HG03558 (cell line): ENCODE data around the gene PRDX6.
A peak's percentile ranks its signal among the peaks of the same experiment; 100 is the strongest.
"Not testable (repeated sequence)": the region's sequence is repeated elsewhere in the genome, so short reads cannot be mapped to it uniquely, and the experiment has no call there.

Experiments used
- ATAC-seq: cut with Tn5 transposase; IDR thresholded peaks from one replicate; pipeline ENCODE4 v1.9.1; 2021; ENCODE audit warnings: moderate number of reproducible peaks; ENCODE audit not compliant: unreplicated experiment; ENCODE audit errors: extremely low read depth

The PRDX6 gene

DNA sequence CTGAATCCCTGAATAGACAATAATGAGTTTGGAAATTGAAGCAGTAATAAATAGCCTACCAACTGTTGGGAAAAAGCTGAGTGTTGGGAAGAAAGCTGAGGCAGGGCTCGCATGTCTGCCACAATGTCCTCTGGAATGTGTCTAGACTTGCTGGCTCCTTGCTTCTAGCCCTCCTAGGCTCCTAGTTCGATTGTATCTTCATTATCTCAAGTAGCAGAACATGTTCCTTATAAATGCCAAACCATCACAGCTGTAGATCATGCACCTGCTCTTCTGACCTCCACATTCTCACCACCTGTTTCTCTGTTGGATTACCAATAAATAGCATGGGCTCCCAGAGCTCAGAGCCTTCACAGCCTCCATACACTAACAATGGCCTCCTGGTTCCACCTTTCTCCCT lies 12.9 kb upstream of the PRDX6 start:
- not testable (repeated sequence) for ATAC-seq

DNA sequence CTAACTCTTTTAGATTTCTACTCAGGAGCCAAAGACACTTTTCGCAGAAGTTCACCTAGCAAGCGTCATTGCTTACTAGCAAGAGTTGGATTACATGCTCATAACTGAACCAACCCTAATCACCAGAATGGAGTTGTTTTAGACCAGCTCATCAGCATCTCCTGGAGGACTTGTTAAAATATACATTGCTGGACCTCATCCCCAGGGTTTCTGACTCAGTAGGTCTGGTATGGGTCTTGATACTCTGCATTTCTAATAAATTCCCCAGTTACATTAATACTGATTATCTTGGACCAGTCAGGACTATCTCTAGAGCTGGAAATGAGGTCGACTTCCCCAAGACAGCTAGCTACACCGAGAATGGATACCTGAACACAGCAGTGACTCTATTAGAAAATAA lies 9.7 kb upstream of the PRDX6 start:
- ATAC-seq = no peak

DNA sequence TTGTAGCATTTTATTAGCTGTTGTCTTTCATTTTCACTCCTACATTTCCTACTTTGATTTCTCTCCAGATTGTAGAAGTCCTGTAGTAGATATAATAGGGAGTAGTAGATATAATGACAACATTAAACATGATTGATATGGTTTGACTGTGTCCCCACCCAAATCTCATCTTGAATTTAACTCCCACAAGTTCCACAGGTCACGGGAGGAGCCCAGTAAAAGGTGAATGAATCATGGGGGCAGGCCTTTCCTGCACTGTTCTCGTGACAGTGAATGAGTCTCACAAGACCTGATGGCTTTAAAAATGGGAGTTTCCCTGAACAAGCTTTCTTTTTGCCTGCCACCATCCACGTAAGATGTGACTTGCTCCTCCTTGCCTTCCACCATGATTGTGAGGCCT lies 7.5 kb upstream of the PRDX6 start:
- ATAC-seq = no peak

- no peak for ATAC-seq
Measured at GRCh38 chr1:173470608-173471007, 6.5 kb upstream of the PRDX6 start.

DNA sequence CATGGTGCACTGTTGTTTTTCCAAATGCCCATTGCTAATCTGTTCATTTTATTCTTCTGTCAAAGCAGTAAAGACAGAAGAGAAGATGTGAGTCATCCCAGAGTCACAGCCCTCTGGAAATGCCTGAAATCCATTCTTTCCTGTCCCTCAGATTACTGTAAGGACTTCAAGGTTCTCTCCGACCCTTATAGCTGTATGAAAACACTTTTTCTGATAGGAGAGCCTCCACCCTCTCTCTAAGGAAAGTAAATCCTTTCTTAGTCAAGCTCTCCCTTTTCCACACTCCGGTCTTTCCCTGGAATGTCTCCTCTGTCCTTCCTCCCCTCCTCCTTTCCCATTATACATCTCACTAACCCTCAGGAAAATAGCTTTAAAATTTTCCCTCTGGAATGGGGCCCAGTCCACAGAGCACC lies 3.5 kb upstream of the PRDX6 start:
- ATAC-seq = no peak

- no peak for ATAC-seq
Measured at GRCh38 chr1:173474097-173474779, 2.9 kb upstream of the PRDX6 start.

DNA sequence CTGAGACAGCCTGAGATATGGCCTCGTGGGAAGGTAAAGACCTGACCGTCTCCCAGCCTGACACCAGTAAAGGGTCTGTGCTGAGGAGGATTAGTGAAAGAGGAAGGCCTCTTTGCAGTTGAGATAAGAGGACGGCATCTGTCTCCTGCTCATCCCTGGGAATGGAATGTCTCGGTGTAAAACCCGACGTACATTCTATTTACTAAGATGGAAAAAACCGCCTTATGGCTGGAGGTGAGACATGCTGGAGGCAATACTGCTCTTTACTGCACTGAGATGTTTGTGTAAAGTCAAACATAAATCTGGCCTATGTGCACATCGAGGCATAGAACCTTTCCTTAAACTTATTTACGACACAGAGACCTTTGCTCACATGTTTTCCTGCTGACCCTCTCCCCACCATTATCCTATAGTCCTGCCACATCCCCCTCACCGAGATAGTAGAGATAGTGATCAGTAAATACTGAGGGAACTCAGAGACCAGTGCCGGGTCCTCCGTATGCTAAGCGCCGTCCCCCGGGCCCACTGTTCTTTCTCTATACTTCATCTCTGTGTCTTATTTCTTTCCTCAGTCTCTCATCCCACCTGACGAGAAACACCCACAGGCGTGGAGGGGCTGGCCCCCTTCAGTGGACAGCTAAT lies 2.2 kb upstream of the PRDX6 start:
- ATAC-seq = not testable (repeated sequence)

- no peak for ATAC-seq
Measured at GRCh38 chr1:173475564-173476196, 1.5 kb upstream of the PRDX6 start.

DNA sequence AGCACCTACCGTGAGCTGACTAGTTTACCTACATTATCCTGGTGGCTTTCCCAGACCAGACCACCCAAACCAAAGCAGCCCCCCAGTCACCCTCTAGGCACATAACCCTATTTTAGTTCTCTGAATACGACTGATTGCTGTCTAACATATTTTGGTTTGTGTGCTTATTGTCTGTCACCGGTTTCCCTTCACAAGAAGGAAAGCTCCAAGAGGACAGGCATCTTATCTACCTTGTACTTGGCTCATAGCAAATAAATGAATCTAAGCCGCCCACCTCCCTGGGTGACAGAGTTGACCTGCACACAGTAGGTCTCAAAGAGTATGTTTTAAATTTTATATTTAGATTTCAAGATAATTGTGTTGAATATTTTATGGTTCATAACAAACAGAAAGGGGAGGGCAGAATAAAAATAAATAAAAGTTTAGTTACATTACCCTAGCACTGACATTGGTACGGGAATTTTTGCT lies 904 bp upstream of the PRDX6 start:
- ATAC-seq = no peak

- ATAC-seq = peak; percentile 81
Measured at GRCh38 chr1:173476665-173477285, 360 bp upstream of the PRDX6 start.

- ATAC-seq = no peak
Measured at GRCh38 chr1:173478094-173478674, 1.0 kb downstream of the PRDX6 start.

- no peak for ATAC-seq
Measured at GRCh38 chr1:173479649-173480048, 2.5 kb downstream of the PRDX6 start.

- ATAC-seq = no peak
Measured at GRCh38 chr1:173481195-173481772, 4.1 kb downstream of the PRDX6 start.

DNA sequence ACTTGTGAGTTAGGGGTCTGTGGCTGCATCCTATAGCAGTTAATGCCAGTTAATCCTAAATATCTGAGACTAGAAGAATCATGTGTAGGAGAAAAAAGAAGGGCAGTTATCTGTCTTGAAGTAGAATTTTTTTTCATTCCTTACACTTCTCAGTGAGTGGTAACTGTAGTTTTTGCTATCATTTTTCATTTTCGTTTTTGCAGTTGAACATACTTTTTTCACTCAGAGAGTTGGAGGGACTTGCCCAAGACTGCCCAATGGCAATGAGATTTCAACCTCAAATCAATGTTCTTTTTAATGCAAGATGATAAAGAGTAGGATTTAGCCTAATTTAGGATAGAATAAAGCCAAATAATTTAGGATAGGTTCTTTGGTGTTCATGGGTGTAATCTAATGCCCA lies 5.5 kb downstream of the PRDX6 start:
- no peak for ATAC-seq

DNA sequence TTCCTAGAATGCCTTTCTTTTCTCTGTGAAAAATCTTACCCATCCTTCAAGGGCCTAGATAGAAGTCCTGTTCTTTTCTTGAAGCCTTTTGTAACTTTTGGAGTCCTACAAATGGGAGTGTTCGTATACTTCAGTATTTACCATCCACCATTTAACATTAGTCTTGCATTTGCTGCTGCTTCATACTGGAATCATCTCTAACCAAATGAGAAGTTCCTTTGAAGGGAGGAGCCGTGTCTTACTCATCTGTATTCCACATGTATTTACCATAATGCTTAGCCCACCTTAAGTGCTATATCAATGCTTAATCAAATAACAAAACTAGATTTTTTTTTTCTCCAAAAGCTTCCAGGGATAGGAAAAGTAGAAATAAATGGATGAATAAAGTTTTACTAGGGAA lies 7.1 kb downstream of the PRDX6 start:
- no peak for ATAC-seq

DNA sequence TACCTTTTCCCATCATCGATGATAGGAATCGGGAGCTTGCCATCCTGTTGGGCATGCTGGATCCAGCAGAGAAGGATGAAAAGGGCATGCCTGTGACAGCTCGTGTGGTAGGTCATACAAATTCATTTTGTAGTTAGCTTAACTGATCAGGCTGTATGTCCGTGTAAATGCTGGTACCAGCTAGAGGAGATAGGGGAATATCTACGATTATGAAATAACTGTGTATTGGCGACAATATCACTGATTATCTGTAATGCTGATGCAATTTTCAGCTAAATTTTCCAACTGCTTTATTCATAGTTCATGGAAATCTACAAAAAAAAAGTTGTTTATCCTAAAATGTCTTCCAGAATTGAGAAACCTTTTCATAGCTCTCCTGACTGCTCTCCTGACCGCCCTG lies 8.3 kb downstream of the PRDX6 start:
- ATAC-seq = no peak

DNA sequence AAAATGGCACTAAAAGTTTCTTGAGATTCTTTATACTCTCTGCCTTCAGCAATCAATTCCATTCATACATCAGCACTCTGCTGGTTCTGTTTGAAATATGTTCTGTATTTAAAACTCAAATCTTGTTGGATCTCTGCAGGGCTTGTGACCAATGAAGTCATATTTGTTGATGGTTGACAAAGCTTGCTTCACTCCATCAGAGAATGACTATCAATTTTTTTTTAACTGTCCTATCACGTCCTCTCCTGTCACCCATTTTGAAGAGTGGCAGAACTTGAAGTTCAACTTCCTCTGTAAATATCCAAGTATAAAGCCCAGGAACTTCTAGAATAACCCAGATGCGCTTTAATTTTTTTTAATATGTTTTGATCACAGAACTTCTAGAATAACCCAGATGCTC lies 10.9 kb downstream of the PRDX6 start:
- ATAC-seq = no peak

DNA sequence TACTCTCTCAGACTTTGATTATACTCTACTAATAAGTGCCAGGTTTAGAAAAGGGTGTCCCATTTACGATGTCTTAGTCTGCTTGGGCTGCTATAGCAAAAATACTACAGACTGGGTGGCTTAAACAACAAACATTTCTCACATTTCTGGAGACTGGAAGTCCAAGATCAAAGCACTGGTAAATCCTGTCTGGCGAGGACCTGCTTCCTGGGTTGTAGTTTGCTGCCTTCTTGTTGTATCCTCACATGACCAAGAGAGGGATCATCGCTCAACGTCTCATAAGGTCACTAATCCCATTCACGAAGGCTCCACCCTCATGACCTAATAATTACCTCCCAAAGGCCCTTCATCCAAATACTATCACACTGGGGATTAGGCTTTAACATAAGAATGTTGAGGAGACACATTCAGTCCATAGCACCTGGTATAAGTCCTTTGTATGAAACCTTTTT lies 12.0 kb downstream of the PRDX6 start:
- no peak for ATAC-seq

- ATAC-seq = no peak
Measured at GRCh38 chr1:173489929-173490328, 12.8 kb downstream of the PRDX6 start.

DNA sequence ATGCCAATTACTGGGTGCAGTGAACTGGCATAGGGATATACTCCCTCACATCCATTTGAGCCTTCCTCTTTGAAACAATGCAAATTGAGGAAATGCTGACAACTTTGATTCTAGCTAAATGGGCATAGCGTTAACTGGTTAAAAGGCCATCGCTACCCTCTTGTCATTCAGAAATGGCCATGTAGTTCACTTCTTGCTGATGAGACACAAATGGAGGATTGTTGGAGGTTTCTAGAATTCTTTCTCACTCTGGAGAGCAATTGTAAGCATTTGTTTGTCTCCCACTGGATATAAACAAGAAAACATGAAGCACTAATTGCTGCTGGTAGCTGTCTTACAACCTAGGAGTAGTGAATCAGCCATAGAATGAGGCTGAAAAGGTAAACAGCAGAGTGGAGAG lies 14.4 kb downstream of the PRDX6 start:
- no peak for ATAC-seq
